ENCODE results near the gene ZNF787.

DNA sequence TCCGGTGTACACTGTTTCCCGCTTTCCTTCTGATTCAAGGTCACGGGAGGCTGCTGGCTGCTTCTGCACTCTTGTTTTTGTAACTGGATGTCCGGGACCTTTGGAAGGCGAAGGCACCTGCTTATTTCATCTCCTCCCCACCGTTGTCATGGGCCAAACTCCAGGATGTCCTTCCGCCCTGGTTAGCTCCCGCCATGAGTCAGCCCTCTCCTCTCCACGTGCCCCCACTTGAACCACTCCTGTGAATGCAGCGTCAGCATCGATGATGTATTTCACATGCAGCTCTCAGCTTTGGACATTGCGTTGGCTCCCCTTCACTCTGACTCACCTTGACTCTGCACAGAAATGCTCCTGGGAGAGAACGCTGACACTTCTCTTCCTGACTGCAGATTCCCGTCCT is 49.2 kb upstream of the ZNF787 start:
- TF ChIP-seq, protein P1, sequence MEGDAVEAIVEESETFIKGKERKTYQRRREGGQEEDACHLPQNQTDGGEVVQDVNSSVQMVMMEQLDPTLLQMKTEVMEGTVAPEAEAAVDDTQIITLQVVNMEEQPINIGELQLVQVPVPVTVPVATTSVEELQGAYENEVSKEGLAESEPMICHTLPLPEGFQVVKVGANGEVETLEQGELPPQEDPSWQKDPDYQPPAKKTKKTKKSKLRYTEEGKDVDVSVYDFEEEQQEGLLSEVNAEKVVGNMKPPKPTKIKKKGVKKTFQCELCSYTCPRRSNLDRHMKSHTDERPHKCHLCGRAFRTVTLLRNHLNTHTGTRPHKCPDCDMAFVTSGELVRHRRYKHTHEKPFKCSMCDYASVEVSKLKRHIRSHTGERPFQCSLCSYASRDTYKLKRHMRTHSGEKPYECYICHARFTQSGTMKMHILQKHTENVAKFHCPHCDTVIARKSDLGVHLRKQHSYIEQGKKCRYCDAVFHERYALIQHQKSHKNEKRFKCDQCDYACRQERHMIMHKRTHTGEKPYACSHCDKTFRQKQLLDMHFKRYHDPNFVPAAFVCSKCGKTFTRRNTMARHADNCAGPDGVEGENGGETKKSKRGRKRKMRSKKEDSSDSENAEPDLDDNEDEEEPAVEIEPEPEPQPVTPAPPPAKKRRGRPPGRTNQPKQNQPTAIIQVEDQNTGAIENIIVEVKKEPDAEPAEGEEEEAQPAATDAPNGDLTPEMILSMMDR (IDR thresholded peaks at IDR 0.05): no peak
- peak in 1 of 2 donors; percentile 37 for TF ChIP-seq POLR2A (IDR thresholded peaks at IDR 0.05)

Data from thyroid gland (tissue), 4 donors.